Smooth muscle cell (in vitro differentiated cells): Measurements from ENCODE around the gene ECSIT. TPM values are rescaled to one million over a fixed set of nuclear protein-coding genes. Genes with fewer than 3 reads are reported as not detected.
"Not testable (repeated sequence)": the region's sequence is repeated elsewhere in the genome, so short reads cannot be mapped to it uniquely, and the experiment has no call there.

Experiments used
- DNase-seq: peaks from one replicate; lab custom pipeline; 2025; ENCODE audit not compliant: unreplicated experiment; lab: John Stamatoyannopoulos, UW
- H2AFZ ChIP-seq: fragments of 200-600 bp; sonication (generic); 2 replicates; pipeline ENCODE4 v1.6.0; 2016; ENCODE audit warnings: antibody characterized with exemption, low read depth, mild to moderate bottlenecking
- H3F3A ChIP-seq: fragments of 200-600 bp; sonication (generic); 2 replicates; pipeline ENCODE4 v1.6.0; 2017; ENCODE audit warnings: antibody characterized with exemption, low read depth
- H3K27ac ChIP-seq: fragments of 200-600 bp; sonication (generic); 2 replicates; pipeline ENCODE4 v1.5.1; 2016; ENCODE audit warnings: low read depth, mild to moderate bottlenecking
- H3K27me3 ChIP-seq: fragments of 200-600 bp; sonication (generic); 2 replicates; pipeline ENCODE4 v1.6.1; 2016; ENCODE audit warnings: low read depth, mild to moderate bottlenecking
- H3K36me3 ChIP-seq: fragments of 200-600 bp; sonication (generic); 2 replicates; pipeline ENCODE4 v1.5.1; 2016; ENCODE audit warnings: low read depth
- H3K4me1 ChIP-seq: fragments of 200-600 bp; sonication (generic); 2 replicates; pipeline ENCODE4 v1.5.1; 2016; ENCODE audit warnings: low read depth
- H3K4me2 ChIP-seq: fragments of 200-600 bp; sonication (generic); 2 replicates; pipeline ENCODE4 v1.6.0; 2016; ENCODE audit warnings: mild to moderate bottlenecking
- H3K4me3 ChIP-seq: fragments of 200-600 bp; sonication (generic); 2 replicates; pipeline ENCODE4 v1.5.1; 2016; ENCODE audit warnings: mild to moderate bottlenecking
- H3K79me2 ChIP-seq: fragments of 200-600 bp; sonication (generic); 2 replicates; pipeline ENCODE4 v1.6.0; 2016; ENCODE audit warnings: low read depth, mild to moderate bottlenecking
- H3K9ac ChIP-seq: fragments of 200-600 bp; sonication (generic); 2 replicates; pipeline ENCODE4 v1.6.0; 2016; ENCODE audit warnings: low read depth
- H3K9me3 ChIP-seq: fragments of 200-600 bp; sonication (generic); replicated peaks from 2 replicates; pipeline ENCODE4 v1.5.1; 2016; ENCODE audit warnings: low read depth
- H4K20me1 ChIP-seq: fragments of 200-600 bp; sonication (generic); 2 replicates; pipeline ENCODE4 v1.6.0; 2016; ENCODE audit warnings: low read depth
- CTCF ChIP-seq: fragments of 200-600 bp; sonication (generic); IDR thresholded peaks from 2 replicates; pipeline ENCODE4 v1.5.1; 2017; ENCODE audit warnings: borderline replicate concordance, mild to moderate bottlenecking, antibody characterized with exemption; ENCODE audit not compliant: insufficient read depth, poor library complexity, severe bottlenecking
- WGBS: methylation state at CpG from one replicate; pipeline ENCODE4 v1.1.7; 2016; ENCODE audit warnings: low lambda C conversion rate; 5-methylcytosine and 5-hydroxymethylcytosine counted together
- polyA plus RNA-seq: library from polyadenylated mRNA; unstranded; fragments of >200 nt; fragmentation: Nextera tagmentation; extraction: Ambion mirVana; gene quantifications from 2 replicates; pipeline ENCODE4 v1.2.1, GENCODE V29; 2016
- total RNA-seq: library from RNA; depleted of rRNA; stranded (reverse); fragments of >200 nt; gene quantifications from 2 replicates; pipeline ENCODE4 v1.2.3, GENCODE V29; 2014

Gene ECSIT
- total and polyA plus RNA-seq, 2 experiments from 2014 or later = 21.1 to 32.1 TPM

- H3K27me3 ChIP-seq, H3K4me1 ChIP-seq, H2AFZ ChIP-seq, H3K4me3 ChIP-seq, DNase-seq, H4K20me1 ChIP-seq, H3K4me2 ChIP-seq, H3K9me3 ChIP-seq, H3K36me3 ChIP-seq, H3K27ac ChIP-seq, H3K79me2 ChIP-seq, H3K9ac ChIP-seq, H3F3A ChIP-seq: not testable (repeated sequence)
- over 99% methylated on average over 6 of the region's 6 CpGs for WGBS
Observed at GRCh38 chr19:11564082-11564807, 35.3 kb upstream of the ECSIT start.

GRCh38 chr19:11563532-11563931 lies 34.6 kb upstream of the ECSIT start:
- no peaks in the 10 kb centered on the region for H4K20me1 ChIP-seq
- no peak overlapping the region for H3K9ac ChIP-seq
- no peaks in the 10 kb centered on the region for H3K4me1 ChIP-seq
- WGBS = 93% methylated on average over 8 of the region's 8 CpGs
- no peak for TF ChIP-seq CTCF
- no peaks in the 10 kb centered on the region for H3K36me3 ChIP-seq
- no peak overlapping the region for H3K4me3 ChIP-seq
- no peaks in the 10 kb centered on the region for H3K9me3 ChIP-seq
- no peak overlapping the region for H3K27ac ChIP-seq
- H2AFZ ChIP-seq = no peak overlapping the region
- no peak overlapping the region for H3K4me2 ChIP-seq
- no peaks in the 10 kb centered on the region for H3K27me3 ChIP-seq
- no peak for DNase-seq
- H3K79me2 ChIP-seq = peaks cover 4% of the 10 kb centered on the region
- H3F3A ChIP-seq = no peaks in the 10 kb centered on the region

GRCh38 chr19:11560404-11561051 lies 31.6 kb upstream of the ECSIT start:
- H3K27me3 ChIP-seq = no peaks in the 10 kb centered on the region
- H3K4me3 ChIP-seq = no peak overlapping the region
- peaks cover 26% of the 10 kb centered on the region for H4K20me1 ChIP-seq
- H3K36me3 ChIP-seq = no peaks in the 10 kb centered on the region
- peak; percentile 61 for TF ChIP-seq CTCF
- no peak overlapping the region for H3K9ac ChIP-seq
- WGBS = 24% methylated on average over 9 of the region's 9 CpGs
- H3K4me1 ChIP-seq = peaks cover 6% of the 10 kb centered on the region
- no peak for DNase-seq
- H3F3A ChIP-seq = no peaks in the 10 kb centered on the region
- peaks cover 26% of the 10 kb centered on the region for H3K79me2 ChIP-seq
- no peak overlapping the region for H3K27ac ChIP-seq
- no peak overlapping the region for H2AFZ ChIP-seq
- no peaks in the 10 kb centered on the region for H3K9me3 ChIP-seq
- H3K4me2 ChIP-seq = peak overlapping the region; percentile 88

GRCh38 chr19:11558881-11559828 lies 30.2 kb upstream of the ECSIT start, which contains the start of gene ELOF1:
Gene ELOF1 (minus strand): TSS chr19:11559230. CDS start chr19:11554347, 4,883 bp downstream.
- TF ChIP-seq CTCF = no peak
- Histone ChIP-seq H3K4me2 (peak within 1 kb of the TSS; percentile 96), H3K36me3 (no peaks in the 10 kb centered on the region), H3K9me3 (no peaks in the 10 kb centered on the region), H3K4me1 (peaks cover 6% of the 10 kb centered on the region), H3K27me3 (no peaks in the 10 kb centered on the region), H2AFZ (peak within 1 kb of the TSS; percentile 86), H3K27ac (no peak within 1 kb of the TSS), H3F3A (no peaks in the 10 kb centered on the region), H3K4me3 (peak within 1 kb of the TSS; percentile 78), H4K20me1 (peaks cover 31% of the 10 kb centered on the region), H3K9ac (peak within 1 kb of the TSS; percentile 77), H3K79me2 (peaks cover 26% of the 10 kb centered on the region)
- 7% methylated on average over 57 of the region's 57 CpGs for WGBS
- peak; percentile 77 for DNase-seq
